PC-9 (cell line): ENCODE data around the gene CWH43.
"Not testable (repeated sequence)": the region's sequence is repeated elsewhere in the genome, so short reads cannot be mapped to it uniquely, and the experiment has no call there.

Experiments
- CTCF ChIP-seq: fragments of 200-600 bp; sonication (generic); conservative IDR thresholded peaks from 2 replicates; pipeline ENCODE4 v1.6.1; 2017; ENCODE audit warnings: mixed run types, antibody characterized with exemption, mild to moderate bottlenecking, moderate library complexity
- EZH2 ChIP-seq: fragments of 200-600 bp; sonication (generic); IDR thresholded peaks from 2 replicates; pipeline ENCODE4 v1.8.0; 2017; ENCODE audit warnings: antibody characterized with exemption, low read depth

DNA sequence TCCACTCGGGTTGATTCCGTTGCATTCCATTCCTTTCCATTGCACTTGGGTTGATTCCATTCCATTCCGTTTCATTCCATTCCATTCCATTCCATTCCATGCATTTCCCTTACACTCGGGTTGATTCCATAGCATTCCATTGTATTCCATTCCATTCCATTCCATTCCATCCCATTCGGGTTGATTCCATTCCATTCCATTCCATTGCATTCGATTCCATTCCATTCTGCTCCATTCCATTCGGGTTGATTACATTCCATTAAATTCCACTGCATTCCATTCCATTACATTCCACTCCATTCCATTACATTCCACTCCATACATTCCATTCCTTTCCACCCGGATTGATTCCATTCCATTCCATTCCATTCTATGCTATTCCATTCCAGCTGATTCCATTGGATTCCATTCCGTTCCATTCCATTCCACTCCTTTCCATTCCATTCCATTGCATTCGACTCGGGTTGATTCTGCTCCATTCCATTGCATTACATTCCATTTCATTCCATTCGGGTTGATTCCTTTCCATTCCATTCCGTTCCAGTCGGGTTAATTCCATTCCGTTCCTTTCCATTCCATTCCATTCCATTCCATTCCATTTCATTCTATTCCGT is 113.9 kb downstream of the CWH43 start:
- not testable (repeated sequence) for TF ChIP-seq CTCF, EZH2
